Ureter (tissue), 1 donor: Measurements from ENCODE around the gene MYCBPAP. TPM values are rescaled to one million over a fixed set of nuclear protein-coding genes. Genes with fewer than 3 reads are reported as not detected.

Source experiments
- DNase-seq: peaks from one replicate; pipeline ENCODE4 v3.0.0-alpha.2; 2020; ENCODE audit warnings: low spot score
- total RNA-seq: library from RNA; stranded (reverse); gene quantifications from one replicate; pipeline ENCODE4 v1.2.4, GENCODE V29; 2023
- donor health status: DM: yes; HTN: yes; CAD: no.

MYCBPAP gene
- total RNA-seq, 1 donor from 2014 or later: 1.1 TPM

DNA sequence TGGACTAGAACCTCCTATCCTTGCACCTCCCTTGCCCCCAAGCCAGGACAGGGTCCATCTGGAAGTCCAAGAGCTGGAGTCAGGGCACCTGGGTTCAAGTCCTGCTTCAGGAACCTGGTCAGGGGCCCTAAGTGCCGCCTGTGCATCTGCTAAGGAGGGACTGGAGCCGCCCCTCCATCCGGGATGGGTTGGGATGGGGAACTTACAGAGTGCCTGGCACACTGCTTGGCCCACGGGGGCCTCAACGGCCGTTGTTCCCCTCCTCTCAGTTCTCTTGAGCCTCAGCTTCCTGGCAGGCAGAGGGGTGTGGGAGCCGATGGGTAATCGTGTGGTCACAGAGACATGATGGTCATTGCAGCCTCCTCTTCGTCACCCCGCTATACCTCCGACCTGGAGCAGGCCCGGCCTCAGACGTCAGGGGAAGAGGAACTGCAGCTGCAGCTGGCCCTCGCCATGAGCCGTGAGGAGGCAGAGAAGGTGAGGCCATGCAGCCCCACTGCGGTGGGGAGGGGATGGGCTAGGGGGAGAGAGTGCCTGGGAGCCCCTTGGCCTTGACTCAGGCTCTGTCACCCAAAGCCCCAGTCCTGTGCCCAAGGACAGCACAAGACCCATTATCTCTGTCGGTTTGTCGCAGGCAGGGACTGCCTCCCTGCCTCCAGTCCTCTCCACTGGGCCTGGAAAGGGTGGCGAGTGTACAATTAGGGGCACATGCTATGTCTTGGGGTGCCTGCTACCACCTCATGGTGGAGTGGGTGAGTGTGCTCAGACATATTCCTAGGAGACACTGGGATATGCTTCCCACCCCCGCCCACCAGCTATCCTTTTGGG lies 29.7 kb downstream of the MYCBPAP start:
- DNase-seq: no peak

DNA sequence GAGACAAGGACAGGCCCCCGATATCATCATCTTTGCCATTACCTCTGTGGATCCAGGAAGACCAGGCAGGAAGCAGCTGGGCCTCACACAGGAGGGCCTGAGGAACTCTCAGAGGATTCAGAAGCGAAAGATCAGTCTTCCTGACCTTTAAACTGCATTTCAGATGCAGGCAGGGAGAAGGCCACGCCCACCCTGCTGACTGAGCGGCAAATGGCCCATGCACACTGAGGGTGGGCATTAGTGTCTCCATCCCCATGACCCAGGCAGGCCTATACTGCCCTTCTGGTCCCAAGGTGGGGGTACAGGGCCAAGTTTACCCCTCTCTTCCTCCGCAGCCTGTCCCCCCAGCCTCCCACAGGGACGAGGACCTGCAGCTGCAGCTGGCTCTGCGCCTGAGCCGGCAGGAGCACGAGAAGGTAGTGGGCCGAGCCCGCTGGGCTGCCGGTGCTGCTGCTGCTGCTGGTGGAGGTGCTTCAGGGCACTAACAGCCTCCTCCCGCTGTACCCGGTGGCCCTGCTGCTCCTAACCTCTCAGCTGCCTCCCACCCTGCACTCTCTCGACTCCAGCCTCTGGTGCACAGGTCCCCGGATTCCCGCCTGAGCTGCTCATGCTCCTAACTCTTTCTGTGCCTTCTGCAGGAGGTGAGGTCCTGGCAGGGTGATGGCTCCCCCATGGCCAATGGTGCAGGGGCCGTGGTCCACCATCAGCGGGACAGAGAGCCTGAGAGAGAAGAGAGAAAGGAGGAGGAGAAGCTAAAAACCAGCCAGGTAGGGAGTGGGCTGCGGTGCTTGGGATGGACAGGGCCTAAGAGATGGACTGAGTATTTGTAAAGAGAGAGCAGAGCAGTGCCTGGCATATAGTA lies 30.5 kb downstream of the MYCBPAP start:
- DNase-seq: no peak

GRCh38 chr17:50539762-50540559 lies 31.7 kb downstream of the MYCBPAP start:
- DNase-seq: peak; percentile 78

DNA sequence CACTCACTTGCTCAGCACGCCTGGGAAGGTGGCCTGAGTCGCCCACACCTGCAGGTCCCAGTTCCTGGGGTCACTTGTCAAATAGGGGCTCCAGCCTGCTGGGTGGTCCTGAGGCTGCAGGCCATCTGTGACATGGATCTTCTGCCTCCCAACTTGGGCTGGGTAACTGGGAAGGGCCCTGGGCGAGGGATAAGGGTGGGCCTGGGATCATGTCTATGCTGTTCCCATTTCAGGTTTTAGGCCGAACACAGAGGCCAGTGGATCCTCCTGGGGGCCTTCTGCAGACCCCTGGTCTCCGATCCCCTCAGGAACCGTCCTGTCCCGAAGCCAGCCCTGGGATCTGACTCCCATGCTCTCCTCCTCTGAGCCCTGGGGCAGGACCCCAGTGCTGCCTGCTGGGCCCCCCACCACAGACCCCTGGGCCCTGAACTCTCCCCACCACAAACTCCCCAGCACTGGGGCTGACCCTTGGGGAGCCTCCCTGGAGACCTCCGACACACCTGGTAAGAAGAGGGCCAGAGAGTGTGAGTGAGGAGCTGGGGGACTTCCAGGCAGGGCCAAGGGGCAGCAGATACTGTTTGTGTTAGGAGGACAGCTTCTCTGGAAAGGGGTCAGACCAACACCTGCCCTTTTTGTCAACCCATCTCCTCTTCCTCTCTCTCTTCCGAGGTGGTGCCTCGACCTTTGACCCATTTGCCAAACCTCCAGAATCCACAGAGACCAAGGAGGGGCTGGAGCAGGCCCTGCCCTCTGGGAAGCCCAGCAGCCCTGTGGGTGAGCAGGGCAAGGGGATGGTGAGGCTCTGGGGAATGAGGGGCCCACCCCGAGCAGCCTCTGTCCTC lies 32.5 kb downstream of the MYCBPAP start:
- DNase-seq: no peak

DNA sequence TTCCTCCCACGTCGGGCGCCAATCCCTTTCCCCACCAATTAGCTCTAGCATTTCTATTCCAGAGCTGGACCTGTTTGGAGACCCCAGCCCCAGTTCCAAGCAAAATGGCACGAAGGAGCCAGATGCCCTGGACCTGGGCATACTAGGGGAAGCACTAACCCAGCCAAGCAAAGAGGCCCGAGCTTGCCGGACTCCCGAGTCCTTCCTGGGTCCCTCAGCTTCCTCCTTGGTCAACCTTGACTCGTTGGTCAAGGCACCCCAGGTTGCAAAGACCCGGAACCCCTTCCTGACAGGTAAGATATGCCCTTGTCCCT lies 33.1 kb downstream of the MYCBPAP start:
- no peak for DNase-seq

DNA sequence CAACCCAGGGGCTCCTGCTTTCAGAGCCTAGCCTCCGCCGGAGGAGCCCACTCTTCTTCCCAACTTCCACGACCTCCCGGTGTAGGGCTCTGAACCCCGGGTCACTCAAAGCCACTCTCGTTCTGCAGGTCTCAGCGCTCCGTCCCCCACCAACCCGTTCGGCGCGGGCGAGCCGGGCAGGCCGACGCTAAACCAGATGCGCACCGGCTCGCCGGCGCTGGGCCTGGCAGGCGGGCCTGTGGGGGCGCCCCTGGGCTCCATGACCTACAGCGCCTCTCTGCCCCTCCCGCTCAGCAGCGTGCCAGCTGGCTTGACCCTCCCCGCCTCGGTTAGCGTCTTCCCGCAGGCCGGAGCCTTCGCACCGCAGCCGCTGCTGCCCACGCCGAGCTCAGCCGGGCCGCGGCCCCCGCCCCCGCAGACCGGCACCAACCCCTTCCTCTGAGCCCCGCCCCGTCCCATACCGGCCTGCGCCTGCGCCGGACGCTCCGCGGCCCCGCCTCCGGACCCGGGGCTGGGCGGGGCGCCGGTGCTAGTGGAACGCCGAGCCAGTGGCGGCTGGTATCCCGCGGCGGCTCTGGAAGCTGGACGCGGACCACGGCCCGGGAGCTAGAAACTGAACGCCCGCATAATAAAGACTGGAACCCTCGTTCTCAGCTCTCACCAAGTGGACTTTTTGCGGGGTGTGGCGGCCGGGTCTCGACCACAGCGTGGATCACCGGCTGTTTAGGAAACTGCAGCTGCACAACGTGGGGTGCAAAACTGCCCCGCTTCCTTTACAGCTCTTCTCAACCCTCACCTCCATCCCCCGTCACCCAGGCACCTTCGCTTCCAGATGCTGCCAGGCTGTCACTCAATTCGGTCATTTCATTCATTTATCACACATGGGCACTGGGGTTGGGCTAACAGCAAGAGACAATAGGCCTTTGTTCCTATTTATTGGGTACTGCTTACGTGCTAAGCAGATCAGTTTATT lies 33.8 kb downstream of the MYCBPAP start:
- peak; percentile 84 for DNase-seq

- DNase-seq: no peak
These were observed 34.8 kb downstream of the MYCBPAP start for GRCh38 chr17:50542795-50543774.

DNA sequence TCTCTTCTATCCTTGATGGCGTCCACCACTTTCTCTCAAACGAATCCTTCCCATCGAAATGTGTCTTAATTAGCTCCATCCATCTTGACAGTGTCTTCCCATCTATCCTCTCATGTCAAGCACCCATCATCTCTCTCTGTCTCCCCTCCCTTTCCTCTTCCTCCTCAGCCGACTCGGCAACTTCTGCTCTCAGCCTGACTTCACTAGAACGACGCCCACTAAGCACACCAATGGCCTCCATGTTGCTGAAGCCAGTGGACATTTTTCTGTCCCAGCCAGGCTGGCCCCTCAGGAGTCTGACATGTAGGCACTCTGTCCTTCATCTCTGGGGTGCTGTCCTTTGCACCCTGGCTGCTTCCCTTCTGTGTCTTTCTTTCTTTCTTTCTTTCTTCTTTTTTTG lies 36.3 kb downstream of the MYCBPAP start:
- no peak for DNase-seq

GRCh38 chr17:50545311-50545710 lies 37.1 kb downstream of the MYCBPAP start:
- no peak for DNase-seq

DNA sequence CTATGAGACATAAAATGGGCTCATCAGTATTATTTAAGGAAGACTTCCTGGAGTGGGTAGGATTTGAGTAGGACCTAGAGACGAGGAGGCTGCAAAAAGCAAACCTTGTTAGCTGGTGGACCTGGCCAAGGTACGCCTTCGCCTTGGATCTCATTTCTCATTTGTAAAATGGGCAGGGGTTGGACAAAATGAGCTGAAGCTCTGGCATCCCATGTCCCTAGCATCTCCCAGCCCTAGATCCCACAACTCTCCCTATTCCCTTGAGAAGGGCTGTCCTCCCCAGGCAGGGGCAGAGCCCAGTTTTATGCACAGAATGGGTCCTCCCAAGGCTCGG lies 38.4 kb downstream of the MYCBPAP start:
- no peak for DNase-seq

DNA sequence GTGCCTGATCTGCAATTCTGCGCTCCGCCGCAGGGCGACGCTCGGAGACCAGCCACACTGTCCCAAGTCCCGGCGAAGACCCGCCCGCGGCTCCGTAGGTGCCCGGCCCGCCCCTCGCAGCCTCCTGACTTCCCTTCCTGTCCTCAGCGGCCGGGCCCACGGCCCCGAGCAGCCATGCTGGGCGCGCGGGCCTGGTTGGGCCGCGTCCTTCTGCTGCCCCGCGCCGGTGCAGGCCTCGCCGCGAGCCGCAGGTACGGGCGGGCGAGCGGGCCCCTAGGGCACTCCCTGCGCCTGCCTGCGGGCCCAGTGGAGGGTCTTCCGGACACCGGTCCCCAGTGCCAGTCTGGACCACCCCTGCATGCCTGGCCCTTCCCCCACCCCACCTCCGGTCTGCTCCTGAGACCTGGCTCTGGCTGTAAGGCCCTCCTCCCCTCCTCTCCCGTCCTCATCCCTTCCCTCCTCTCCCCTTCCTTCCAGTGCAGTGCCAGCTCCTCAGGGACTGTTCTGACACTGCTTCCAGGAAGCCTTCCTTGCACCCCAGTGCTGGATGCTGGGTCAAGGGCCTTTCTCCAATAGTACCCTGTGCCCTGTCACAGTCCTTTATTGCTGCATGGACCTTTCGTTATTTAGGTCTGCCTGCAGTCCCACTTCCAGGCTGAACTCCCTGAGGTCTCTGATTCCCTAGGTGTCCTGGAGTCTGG lies 38.9 kb downstream of the MYCBPAP start, which contains the start of gene SPATA20:
TSS of gene SPATA20 (plus strand) at position 140 of the 701 bp plus-strand sequence. CDS start at position 175, 35 bp downstream.
- DNase-seq: peak; percentile 94

GRCh38 chr17:50547736-50548083 lies 39.5 kb downstream of the MYCBPAP start:
- no peak for DNase-seq

DNA sequence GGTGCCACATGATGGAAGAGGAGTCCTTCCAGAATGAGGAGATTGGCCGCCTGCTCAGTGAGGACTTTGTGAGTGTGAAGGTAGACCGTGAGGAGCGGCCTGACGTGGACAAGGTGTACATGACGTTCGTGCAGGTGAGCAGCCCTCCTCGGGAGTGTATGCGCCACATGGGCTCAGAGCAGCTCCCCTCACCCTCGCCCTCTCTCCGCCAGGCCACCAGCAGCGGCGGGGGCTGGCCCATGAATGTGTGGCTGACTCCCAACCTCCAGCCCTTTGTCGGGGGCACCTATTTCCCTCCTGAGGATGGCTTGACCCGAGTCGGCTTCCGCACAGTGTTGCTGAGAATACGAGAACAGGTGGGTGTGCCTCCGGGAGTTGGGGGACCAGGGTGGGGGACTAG lies 40.6 kb downstream of the MYCBPAP start:
- no peak for DNase-seq

DNA sequence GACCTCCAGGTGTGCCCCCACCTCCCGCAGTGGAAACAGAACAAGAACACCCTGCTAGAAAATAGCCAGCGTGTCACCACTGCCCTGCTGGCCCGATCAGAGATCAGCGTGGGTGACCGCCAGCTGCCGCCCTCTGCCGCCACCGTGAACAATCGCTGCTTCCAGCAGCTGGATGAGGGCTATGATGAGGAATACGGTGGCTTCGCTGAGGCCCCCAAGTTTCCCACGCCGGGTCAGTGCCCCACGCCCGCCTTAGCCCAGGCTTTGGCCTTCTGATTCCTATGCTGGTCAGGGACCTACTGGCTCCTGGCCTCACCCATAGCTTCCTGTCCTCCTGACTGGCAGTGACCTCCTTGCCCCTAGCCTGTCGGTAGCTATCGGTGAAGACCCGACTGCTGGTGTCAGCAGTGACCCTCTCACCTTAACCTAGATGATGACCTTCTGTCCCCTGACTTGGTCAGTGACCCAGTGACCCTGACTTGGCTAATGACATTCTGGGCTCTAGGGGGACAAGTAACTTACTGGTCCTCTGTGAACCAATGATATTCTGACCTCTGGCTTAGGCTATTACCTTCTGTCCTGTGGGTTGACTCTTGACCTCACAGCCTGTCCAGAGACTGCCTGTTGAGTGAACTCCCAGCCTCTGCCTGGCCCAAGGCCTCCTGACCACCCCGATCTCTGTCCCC lies 41.2 kb downstream of the MYCBPAP start:
- DNase-seq: no peak

DNA sequence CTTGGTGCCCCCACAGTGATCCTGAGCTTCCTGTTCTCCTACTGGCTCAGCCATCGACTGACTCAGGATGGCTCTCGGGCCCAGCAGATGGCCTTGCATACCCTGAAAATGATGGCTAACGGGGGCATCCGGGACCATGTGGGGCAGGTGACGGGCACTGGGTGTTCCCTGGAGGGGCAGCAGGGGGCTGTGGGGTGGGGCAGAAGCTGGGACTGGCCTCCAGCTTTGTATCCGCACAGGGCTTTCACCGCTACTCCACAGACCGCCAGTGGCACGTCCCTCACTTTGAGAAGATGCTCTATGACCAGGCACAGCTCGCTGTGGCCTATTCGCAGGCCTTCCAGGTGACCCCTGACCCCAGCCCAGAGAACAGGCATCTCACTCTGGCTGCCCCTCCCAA lies 41.7 kb downstream of the MYCBPAP start:
- DNase-seq: no peak

DNA sequence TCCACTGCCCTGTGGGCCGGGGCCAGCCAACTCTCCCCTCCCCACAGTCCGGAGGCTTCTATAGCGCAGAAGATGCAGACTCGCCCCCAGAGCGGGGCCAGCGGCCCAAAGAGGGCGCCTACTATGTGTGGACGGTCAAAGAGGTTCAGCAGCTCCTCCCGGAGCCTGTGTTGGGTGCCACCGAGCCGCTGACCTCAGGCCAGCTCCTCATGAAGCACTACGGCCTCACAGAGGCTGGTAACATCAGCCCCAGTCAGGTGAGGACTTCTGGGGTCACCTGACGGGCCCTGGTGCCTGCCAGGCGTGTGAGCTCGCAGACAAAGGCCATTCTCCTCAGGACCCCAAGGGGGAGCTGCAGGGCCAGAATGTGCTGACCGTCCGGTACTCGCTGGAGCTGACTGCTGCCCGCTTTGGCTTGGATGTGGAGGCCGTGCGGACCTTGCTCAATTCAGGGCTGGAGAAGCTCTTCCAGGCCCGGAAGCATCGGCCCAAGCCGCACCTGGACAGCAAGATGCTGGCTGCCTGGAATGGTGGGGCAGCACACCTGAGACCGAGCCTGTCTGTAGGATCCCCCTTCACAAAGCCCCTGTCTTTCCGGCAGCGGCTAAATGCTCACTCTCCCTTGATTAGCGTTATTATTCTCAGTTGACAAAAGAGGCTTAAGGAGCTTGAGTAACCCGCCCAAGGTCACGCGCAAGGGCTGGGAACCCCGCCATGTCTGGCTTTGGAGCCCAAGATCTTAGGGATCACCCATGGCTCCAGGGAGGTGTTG lies 42.6 kb downstream of the MYCBPAP start:
- peak; percentile 83 for DNase-seq

GRCh38 chr17:50551433-50551815 lies 43.2 kb downstream of the MYCBPAP start:
- no peak for DNase-seq
